Ovary (tissue), 9 donors: Measurements from ENCODE around the gene FRMD1. TPM values are rescaled to one million over a fixed set of nuclear protein-coding genes. Genes with fewer than 3 reads are reported as not detected.

ENCODE experiments used
- DNase-seq, 5 donors: peaks; one replicate each; pipeline ENCODE4 v3.0.0-alpha.2; 2019 to 2020
- H3K27ac ChIP-seq, 2 donors: fragments of 200-600 bp; one replicate each; pipeline versions ENCODE4 v1.5.1 to v1.8.0; 2019 to 2022
- H3K27me3 ChIP-seq: fragments of 200-600 bp; one replicate; pipeline ENCODE4 v1.8.0; 2022
- H3K36me3 ChIP-seq: fragments of 200-600 bp; sonication (generic); one replicate; pipeline ENCODE4 v1.5.1; 2019
- H3K4me1 ChIP-seq: one replicate; pipeline ENCODE4 v1.8.1; 2013; ENCODE audit warnings: mild to moderate bottlenecking, moderate library complexity; ENCODE audit not compliant: insufficient read depth
- H3K4me3 ChIP-seq: fragments of 200-600 bp; sonication (generic); one replicate; pipeline ENCODE4 v1.5.1; 2017
- H3K9me3 ChIP-seq, 2 donors: fragments of 200-600 bp in 1 of 2; sonication (generic) in 1 of 2; one replicate each; pipeline versions ENCODE4 v1.5.1 to v1.8.1; 2013 to 2019; ENCODE audit warnings: mild to moderate bottlenecking in 1 of 2, moderate library complexity in 1 of 2
- CTCF ChIP-seq, 3 donors: fragments of 450-650 bp in 2 of 3; fragments of 200-600 bp in 1 of 3; IDR thresholded peaks; one replicate each; pipeline versions ENCODE4 v1.5.1 to v1.8.0; 2016 to 2022; ENCODE audit warnings: antibody characterized with exemption in 3 of 3, mild to moderate bottlenecking in 1 of 3
- EP300 ChIP-seq: sonication (generic); formaldehyde crosslinking; IDR thresholded peaks from one replicate; pipeline ENCODE4 v1.6.1; 2017; ENCODE audit warnings: antibody characterized with exemption
- POLR2A ChIP-seq: fragments of 450-650 bp; IDR thresholded peaks from one replicate; pipeline ENCODE4 v1.6.1; 2017; ENCODE audit warnings: antibody characterized with exemption, mild to moderate bottlenecking, moderate library complexity
- WGBS, 3 donors: extraction: QIAGEN DNeasy Blood & Tissue Kit in 1 of 3; methylation state at CpG; one replicate each; pipeline versions ENCODE4 v1.1.5 to v1.1.7; 2013 to 2017; 5-methylcytosine and 5-hydroxymethylcytosine counted together
- intact Hi-C, 4 donors: fragments of 100-400 bp; cut with DNase I; formaldehyde crosslinking; loops; one replicate each; pipeline versions ENCODE4 v1.11.0 to v1.15.1; 2022 to 2023
- polyA plus RNA-seq, 2 donors: library from polyadenylated mRNA; stranded (reverse); fragments of 200-250 nt in 1 of 2; fragments of 350-450 nt in 1 of 2; fragmentation: Illumina TruSeq in 1 of 2; extraction: RNeasy Lipid Tissue Mini Kit (QIAGEN cat#74804) in 1 of 2; gene quantifications; one replicate each; pipeline ENCODE4 v1.2.3, GENCODE V29; 2013 to 2014
- total RNA-seq, 7 donors: library from RNA; depleted of rRNA in 2 of 7; stranded (reverse); fragments of >200 nt in 2 of 7; fragmentation: NEBNext Ultra II Directional in 3 of 7; extraction: Animal tissue kit (Norgen Biotek cat#: 25700) in 3 of 7; gene quantifications; one replicate each; pipeline versions ENCODE4 v1.1.0 to v1.2.4, GENCODE V29; 2016 to 2023
- donor health status: DM: no; HTN: no; CAD: no; lungs with moderate emphysema.
- donor health status: DM: no; HTN: no; CAD: no.
- donor health status: Bipolar disorder and iron deficiency.
- donor health status: DM: yes; HTN: yes; CAD: no.
- donor health status: DM: no; HTN: no; CAD: no.
- donor health status: DM: yes; HTN: yes; CAD: no.

The FRMD1 gene
- total and polyA plus RNA-seq, 9 donors: 0.10 to 0.48 (median 0.31) TPM; not detected in 2

DNA sequence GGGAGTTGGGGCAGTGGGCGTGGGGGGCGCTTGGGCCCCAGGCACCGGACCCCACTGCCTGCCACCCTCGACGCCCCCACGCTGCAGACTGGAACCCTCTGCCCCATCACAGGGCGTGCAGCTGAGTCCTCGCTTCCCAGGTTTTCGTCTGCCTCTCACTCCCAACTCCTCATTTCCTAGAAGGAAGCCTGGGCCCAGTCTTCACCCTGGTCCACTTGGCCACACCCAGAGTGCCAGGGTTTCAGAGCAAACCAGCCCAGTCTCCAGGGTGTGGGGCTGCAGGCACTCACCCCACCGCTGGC lies 30.3 kb downstream of the FRMD1 start:
- intact Hi-C loops: no loop called here
- Histone ChIP-seq H3K27me3 (no peaks in the 10 kb centered on the region), H3K4me3 (no peak overlapping the region), H3K36me3 (no peaks in the 10 kb centered on the region), H3K4me1 (peaks cover 7% of the 10 kb centered on the region), H3K27ac (no peak overlapping the region), H3K9me3 (no peaks in the 10 kb centered on the region)
- no peak for TF ChIP-seq CTCF (IDR thresholded peaks at IDR 0.05)
- no peak for TF ChIP-seq POLR2A
- TF ChIP-seq EP300: no peak
- 94 to 97% (median 96%) methylated on average over 10 of the region's 10 CpGs for WGBS, 3 donors
- no peak for DNase-seq

DNA sequence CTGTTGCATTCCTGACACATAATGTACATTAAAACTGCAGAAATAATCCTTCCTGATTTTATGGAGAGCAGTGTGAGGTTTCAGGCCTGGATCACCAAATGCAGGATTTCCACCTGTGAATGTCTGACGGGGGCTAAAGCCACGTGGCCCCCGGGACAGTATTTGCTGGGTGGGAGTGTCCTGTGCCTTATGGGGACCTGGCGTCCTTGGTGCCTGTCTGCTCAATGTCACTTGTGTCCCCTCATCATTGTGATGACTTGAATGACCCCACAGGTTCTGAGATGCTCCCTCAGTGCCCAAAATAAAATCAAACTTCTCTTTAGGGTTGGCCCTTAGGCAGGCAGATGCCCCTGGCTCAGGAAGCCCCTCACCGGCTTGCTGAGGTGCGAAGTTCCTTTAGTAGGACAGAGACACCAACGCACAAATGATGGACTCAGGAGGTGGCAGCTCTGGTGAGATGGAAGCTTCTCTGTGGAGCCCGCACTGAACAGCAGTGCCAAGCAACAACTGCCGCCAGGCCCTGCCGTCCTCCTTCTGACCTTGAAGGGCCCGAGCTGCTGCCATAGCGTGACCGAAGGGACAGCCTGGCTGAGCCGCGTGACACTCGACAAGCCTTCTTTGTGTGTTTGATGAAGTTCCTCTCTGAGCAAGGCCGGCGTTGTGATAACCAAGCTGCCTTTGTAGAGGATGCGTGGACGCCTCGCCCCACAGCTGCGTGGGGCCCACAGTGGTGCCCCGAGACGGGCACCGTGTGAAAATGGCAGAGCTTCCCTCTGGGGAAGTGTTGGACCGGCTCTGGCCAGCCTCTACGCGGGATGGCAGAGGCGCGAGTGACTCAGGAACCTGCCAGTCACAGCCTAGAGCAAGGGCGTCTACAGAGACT lies 30.9 kb downstream of the FRMD1 start:
- TF ChIP-seq POLR2A (no peak), EP300 (no peak), CTCF (IDR thresholded peaks at IDR 0.05) (no peak)
- WGBS, 3 donors: 91 to 94% (median 92%) methylated on average over 29 to 31 of the region's 31 CpGs

DNA sequence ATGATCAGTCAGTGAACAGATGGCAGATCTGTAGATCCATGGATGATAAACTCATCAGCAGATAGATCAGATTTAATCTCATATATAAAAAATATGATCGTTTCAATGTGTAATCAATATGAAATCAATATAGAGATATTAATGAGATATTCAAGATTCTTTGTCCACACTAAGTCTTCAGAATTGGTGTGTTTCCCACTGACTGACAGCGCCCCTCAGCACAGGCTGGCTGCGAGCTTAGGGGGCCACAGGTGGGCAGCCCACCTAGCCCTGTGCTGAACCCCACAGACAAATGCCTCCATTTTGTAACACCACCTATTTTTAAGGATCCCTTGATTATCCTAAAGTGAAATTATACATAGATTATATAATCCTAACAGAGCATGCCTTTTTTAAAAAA lies 32.3 kb downstream of the FRMD1 start:
- H3K27me3 ChIP-seq: no peaks in the 10 kb centered on the region
- intact Hi-C loops: no loop called here
- H3K27ac ChIP-seq: no peak overlapping the region
- H3K4me1 ChIP-seq: peaks cover 7% of the 10 kb centered on the region
- no peaks in the 10 kb centered on the region for H3K9me3 ChIP-seq
- H3K4me3 ChIP-seq: no peak overlapping the region
- H3K36me3 ChIP-seq: no peaks in the 10 kb centered on the region
- no peak for DNase-seq
- 94 to 96% (median 95%) methylated on average over 3 of the region's 3 CpGs for WGBS, 3 donors
- TF ChIP-seq POLR2A: no peak
- TF ChIP-seq CTCF (IDR thresholded peaks at IDR 0.05): no peak
- TF ChIP-seq EP300: no peak

More for the DNA sequence above, 30.9 kb downstream of the FRMD1 start:
- no peak overlapping the region for H3K4me3 ChIP-seq
- H3K9me3 ChIP-seq: no peaks in the 10 kb centered on the region
- intact Hi-C loops: no loop called here
- no peaks in the 10 kb centered on the region for H3K36me3 ChIP-seq
- DNase-seq: peak in 1 of 5 donors; percentile 32
- peaks cover 7% of the 10 kb centered on the region for H3K4me1 ChIP-seq
- H3K27me3 ChIP-seq: no peaks in the 10 kb centered on the region
- H3K27ac ChIP-seq: no peak overlapping the region

- Histone ChIP-seq H3K9me3 (no peaks in the 10 kb centered on the region), H3K36me3 (no peaks in the 10 kb centered on the region), H3K4me1 (peaks cover 7% of the 10 kb centered on the region), H3K27me3 (no peaks in the 10 kb centered on the region), H3K4me3 (no peak overlapping the region), H3K27ac (no peak overlapping the region)
- no peak for TF ChIP-seq EP300
- no peak for TF ChIP-seq CTCF (IDR thresholded peaks at IDR 0.05)
- TF ChIP-seq POLR2A: no peak
- WGBS, 3 donors: 47 to 52% (median 49%) methylated on average over 17 to 20 of the region's 20 CpGs
- intact Hi-C loops: no loop called here
- peak in 1 of 5 donors; percentile 47 for DNase-seq
These were observed 33.0 kb downstream of the FRMD1 start for GRCh38 chr6:168045706-168046620.
